GM19193 (cell line): ENCODE measurements around the gene VTN.

ENCODE experiments used
- POLR2A ChIP-seq: IDR thresholded peaks from 4 replicates; pipeline ENCODE4 v1.6.1; 2011; ENCODE audit not compliant: insufficient read depth, insufficient read length; ENCODE audit errors: extremely low read depth

The VTN gene

GRCh38 chr17:28370035-28370743, at the start of gene VTN:
Gene VTN (minus strand): TSS chr17:28370307. CDS start chr17:28370203, 104 bp downstream.
- no peak for TF ChIP-seq POLR2A

- no peak for TF ChIP-seq POLR2A
Observed at GRCh38 chr17:28416703-28417311, 46.7 kb upstream of the VTN start.

GRCh38 chr17:28415886-28416285, 45.8 kb upstream of the VTN start:
- no peak for TF ChIP-seq POLR2A

- no peak for TF ChIP-seq POLR2A
Observed at GRCh38 chr17:28413804-28414203, 43.7 kb upstream of the VTN start.

- no peak for TF ChIP-seq POLR2A
Observed at GRCh38 chr17:28412099-28412498, 42.0 kb upstream of the VTN start.

GRCh38 chr17:28407974-28408306, 37.8 kb upstream of the VTN start:
- TF ChIP-seq POLR2A: no peak

GRCh38 chr17:28407130-28407973, 37.2 kb upstream of the VTN start:
- no peak for TF ChIP-seq POLR2A

- no peak for TF ChIP-seq POLR2A
Observed at GRCh38 chr17:28406473-28406814, 36.3 kb upstream of the VTN start.

GRCh38 chr17:28405632-28406472, 35.7 kb upstream of the VTN start, which contains the start of gene SLC46A1:
Gene SLC46A1 (minus strand): TSS chr17:28406212. CDS start chr17:28406114, 98 bp downstream.
- TF ChIP-seq POLR2A: peak; percentile 43

GRCh38 chr17:28404812-28405570, 34.9 kb upstream of the VTN start:
- no peak for TF ChIP-seq POLR2A

- no peak for TF ChIP-seq POLR2A
Observed at GRCh38 chr17:28404461-28404811, 34.3 kb upstream of the VTN start.

- TF ChIP-seq POLR2A: no peak
Observed at GRCh38 chr17:28404007-28404406, 33.9 kb upstream of the VTN start.

- no peak for TF ChIP-seq POLR2A
Observed at GRCh38 chr17:28402844-28403243, 32.7 kb upstream of the VTN start.

- TF ChIP-seq POLR2A: no peak
Observed at GRCh38 chr17:28402224-28402630, 32.1 kb upstream of the VTN start.
